HepG2 (cell line): ENCODE measurements around the gene OTOP2. TPM values are rescaled to one million over a fixed set of nuclear protein-coding genes. Genes with fewer than 3 reads are reported as not detected.

Experiments
- EEA1 ChIP-seq: sonication (generic); formaldehyde crosslinking; IDR thresholded peaks from 2 replicates; pipeline ENCODE4 v1.5.1; 2020; ENCODE audit warnings: mild to moderate bottlenecking, missing genetic modification reagents, borderline replicate concordance
- PRPF4 ChIP-seq: fragments of 200-400 bp; formaldehyde crosslinking; IDR thresholded peaks from 2 replicates; pipeline ENCODE4 v1.6.1; 2016; ENCODE audit warnings: low read length, low read depth; ENCODE audit not compliant: poor library complexity, severe bottlenecking
- RAD51 ChIP-seq: fragments of 450-650 bp; IDR thresholded peaks from 2 replicates; pipeline ENCODE4 v1.6.1; 2016; ENCODE audit warnings: borderline replicate concordance
- U2AF1 ChIP-seq: fragments of 200-400 bp; formaldehyde crosslinking; optimal IDR thresholded peaks from 2 replicates; pipeline ENCODE3; 2017; ENCODE audit warnings: mild to moderate bottlenecking, low read depth, low read length
- WIZ ChIP-seq: sonication (generic); formaldehyde crosslinking; IDR thresholded peaks from 2 replicates; pipeline ENCODE4 v1.5.1; 2020; ENCODE audit warnings: mild to moderate bottlenecking, missing genetic modification reagents
- ZKSCAN8 ChIP-seq: IDR thresholded peaks from 2 replicates; pipeline ENCODE4 v1.6.1; 2016; ENCODE audit warnings: borderline replicate concordance, missing genetic modification reagents, missing compliant biosample characterization
- polyA plus RNA-seq, 8 experiments: library from polyadenylated mRNA; depleted of rRNA in 3 of 8; stranded (reverse) in 7 of 8; unstranded in 1 of 8; fragments of >200 nt; fragmentation: Illumina TruSeq in 4 of 8; extraction: Trizol in 4 of 8; gene quantifications; 2 replicates each; pipeline versions ENCODE4 v1.2.1 to v1.2.3, GENCODE V29; 2011 to 2016; ENCODE audit warnings: low read depth in 4 of 8, missing spikeins in 1 of 8, mixed read lengths in 1 of 8; ENCODE audit not compliant: insufficient read depth in 1 of 8
- total RNA-seq, 5 experiments: library from RNA; depleted of rRNA; stranded (reverse); fragments of >200 nt; fragmentation: Illumina TruSeq; extraction: Trizol; gene quantifications; 2 replicates each; pipeline ENCODE4 v1.2.3, GENCODE V29; 2016; ENCODE audit warnings: low read depth in 1 of 5
- TF ChIP-seq, protein P1 (sequence below): sonication (generic); formaldehyde crosslinking; IDR thresholded peaks from 2 replicates; pipeline ENCODE4 v1.4.0; 2020; ENCODE audit warnings: missing genetic modification reagents
- TF ChIP-seq, protein P2 (sequence below): IDR thresholded peaks from 2 replicates; pipeline ENCODE4 v1.6.1; 2016; ENCODE audit warnings: low read depth, borderline replicate concordance
- TF ChIP-seq, protein P3 (sequence below): sonication (generic); formaldehyde crosslinking; IDR thresholded peaks from 2 replicates; pipeline ENCODE4 v1.4.0; 2020; ENCODE audit warnings: mild to moderate bottlenecking, missing genetic modification reagents, borderline replicate concordance
- TF ChIP-seq, protein P4 (sequence below), 2 experiments: sonication (generic) in 1 of 2; formaldehyde crosslinking in 1 of 2; IDR thresholded peaks; 2 replicates each; pipeline versions ENCODE4 v1.6.1 to v1.9.0; 2014 to 2022; ENCODE audit warnings: antibody characterized with exemption in 1 of 2, borderline replicate concordance in 1 of 2, inconsistent platforms in 1 of 2, low read depth in 1 of 2, missing genetic modification reagents in 1 of 2
- TF ChIP-seq, protein P5 (sequence below): sonication (generic); formaldehyde crosslinking; IDR thresholded peaks from 2 replicates; pipeline ENCODE4 v1.5.0; 2020; ENCODE audit warnings: mild to moderate bottlenecking, missing genetic modification reagents

The OTOP2 gene
- total and polyA plus RNA-seq, 2 of the 13 experiments (the other 11 are each of a cell fraction or from before 2014, with no cell fraction given) = not detected

DNA sequence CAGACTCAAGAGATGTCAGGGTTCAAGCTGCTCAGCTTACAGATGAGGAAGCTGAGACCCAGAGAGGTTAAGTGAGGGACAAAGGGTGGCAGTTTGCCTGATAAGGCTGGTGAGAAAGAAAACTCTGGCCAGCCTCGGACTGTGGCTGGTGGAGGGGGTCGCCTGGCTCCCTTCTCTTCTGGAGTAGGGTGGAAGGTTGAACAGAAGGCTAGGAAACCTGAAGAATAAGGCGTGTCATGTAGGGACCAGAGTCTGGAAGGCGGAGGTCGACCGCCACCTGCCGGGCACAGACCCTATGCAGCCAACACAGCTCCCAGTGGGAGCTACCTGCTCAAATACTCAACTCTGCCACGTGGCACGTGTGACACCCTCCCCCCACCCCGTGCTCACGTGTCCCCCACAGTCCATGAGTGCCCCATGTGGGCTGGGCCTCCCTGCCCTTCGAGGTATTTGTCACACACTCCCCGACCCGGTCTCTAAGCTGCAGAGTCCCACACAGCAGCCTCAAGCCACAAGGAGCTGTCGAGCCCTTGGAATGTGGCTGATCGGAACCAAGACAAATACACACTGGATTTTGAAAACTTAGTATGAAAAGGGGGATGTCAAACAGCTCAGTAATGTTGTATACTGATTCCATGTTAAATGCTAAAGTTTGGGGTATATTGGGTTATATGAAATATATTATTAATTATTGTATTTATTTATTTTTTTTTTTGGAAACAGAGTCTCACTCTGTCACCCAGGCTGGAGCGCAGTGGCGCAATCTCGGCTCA lies 36.7 kb downstream of the OTOP2 start (continued):
- TF ChIP-seq EEA1 (CRISPR knock-in tag) (peak; percentile 72; the same call in 1 of the 2 replicates), U2AF1 (no peak), RAD51 (peak; percentile 54), WIZ (CRISPR knock-in tag) (no peak), PRPF4 (no peak), ZKSCAN8 (CRISPR knock-in tag) (no peak)
- TF ChIP-seq, protein P1, sequence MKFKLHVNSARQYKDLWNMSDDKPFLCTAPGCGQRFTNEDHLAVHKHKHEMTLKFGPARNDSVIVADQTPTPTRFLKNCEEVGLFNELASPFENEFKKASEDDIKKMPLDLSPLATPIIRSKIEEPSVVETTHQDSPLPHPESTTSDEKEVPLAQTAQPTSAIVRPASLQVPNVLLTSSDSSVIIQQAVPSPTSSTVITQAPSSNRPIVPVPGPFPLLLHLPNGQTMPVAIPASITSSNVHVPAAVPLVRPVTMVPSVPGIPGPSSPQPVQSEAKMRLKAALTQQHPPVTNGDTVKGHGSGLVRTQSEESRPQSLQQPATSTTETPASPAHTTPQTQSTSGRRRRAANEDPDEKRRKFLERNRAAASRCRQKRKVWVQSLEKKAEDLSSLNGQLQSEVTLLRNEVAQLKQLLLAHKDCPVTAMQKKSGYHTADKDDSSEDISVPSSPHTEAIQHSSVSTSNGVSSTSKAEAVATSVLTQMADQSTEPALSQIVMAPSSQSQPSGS (CRISPR knock-in tag) = no peak; the same call in 1 of the 2 replicates
- TF ChIP-seq, protein P2, sequence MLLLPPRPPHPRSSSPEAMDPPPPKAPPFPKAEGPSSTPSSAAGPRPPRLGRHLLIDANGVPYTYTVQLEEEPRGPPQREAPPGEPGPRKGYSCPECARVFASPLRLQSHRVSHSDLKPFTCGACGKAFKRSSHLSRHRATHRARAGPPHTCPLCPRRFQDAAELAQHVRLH (CRISPR knock-in tag) = peak; percentile 77; the same call in 1 of the 2 replicates
- TF ChIP-seq, protein P3, sequence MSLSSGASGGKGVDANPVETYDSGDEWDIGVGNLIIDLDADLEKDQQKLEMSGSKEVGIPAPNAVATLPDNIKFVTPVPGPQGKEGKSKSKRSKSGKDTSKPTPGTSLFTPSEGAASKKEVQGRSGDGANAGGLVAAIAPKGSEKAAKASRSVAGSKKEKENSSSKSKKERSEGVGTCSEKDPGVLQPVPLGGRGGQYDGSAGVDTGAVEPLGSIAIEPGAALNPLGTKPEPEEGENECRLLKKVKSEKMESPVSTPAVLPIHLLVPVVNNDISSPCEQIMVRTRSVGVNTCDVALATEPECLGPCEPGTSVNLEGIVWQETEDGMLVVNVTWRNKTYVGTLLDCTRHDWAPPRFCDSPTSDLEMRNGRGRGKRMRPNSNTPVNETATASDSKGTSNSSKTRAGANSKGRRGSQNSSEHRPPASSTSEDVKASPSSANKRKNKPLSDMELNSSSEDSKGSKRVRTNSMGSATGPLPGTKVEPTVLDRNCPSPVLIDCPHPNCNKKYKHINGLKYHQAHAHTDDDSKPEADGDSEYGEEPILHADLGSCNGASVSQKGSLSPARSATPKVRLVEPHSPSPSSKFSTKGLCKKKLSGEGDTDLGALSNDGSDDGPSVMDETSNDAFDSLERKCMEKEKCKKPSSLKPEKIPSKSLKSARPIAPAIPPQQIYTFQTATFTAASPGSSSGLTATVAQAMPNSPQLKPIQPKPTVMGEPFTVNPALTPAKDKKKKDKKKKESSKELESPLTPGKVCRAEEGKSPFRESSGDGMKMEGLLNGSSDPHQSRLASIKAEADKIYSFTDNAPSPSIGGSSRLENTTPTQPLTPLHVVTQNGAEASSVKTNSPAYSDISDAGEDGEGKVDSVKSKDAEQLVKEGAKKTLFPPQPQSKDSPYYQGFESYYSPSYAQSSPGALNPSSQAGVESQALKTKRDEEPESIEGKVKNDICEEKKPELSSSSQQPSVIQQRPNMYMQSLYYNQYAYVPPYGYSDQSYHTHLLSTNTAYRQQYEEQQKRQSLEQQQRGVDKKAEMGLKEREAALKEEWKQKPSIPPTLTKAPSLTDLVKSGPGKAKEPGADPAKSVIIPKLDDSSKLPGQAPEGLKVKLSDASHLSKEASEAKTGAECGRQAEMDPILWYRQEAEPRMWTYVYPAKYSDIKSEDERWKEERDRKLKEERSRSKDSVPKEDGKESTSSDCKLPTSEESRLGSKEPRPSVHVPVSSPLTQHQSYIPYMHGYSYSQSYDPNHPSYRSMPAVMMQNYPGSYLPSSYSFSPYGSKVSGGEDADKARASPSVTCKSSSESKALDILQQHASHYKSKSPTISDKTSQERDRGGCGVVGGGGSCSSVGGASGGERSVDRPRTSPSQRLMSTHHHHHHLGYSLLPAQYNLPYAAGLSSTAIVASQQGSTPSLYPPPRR (CRISPR knock-in tag) = peak; percentile 48
- TF ChIP-seq, protein P4, sequence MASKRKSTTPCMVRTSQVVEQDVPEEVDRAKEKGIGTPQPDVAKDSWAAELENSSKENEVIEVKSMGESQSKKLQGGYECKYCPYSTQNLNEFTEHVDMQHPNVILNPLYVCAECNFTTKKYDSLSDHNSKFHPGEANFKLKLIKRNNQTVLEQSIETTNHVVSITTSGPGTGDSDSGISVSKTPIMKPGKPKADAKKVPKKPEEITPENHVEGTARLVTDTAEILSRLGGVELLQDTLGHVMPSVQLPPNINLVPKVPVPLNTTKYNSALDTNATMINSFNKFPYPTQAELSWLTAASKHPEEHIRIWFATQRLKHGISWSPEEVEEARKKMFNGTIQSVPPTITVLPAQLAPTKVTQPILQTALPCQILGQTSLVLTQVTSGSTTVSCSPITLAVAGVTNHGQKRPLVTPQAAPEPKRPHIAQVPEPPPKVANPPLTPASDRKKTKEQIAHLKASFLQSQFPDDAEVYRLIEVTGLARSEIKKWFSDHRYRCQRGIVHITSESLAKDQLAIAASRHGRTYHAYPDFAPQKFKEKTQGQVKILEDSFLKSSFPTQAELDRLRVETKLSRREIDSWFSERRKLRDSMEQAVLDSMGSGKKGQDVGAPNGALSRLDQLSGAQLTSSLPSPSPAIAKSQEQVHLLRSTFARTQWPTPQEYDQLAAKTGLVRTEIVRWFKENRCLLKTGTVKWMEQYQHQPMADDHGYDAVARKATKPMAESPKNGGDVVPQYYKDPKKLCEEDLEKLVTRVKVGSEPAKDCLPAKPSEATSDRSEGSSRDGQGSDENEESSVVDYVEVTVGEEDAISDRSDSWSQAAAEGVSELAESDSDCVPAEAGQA (IDR thresholded peaks at IDR 0.05; ENCODE audit: low read depth) = no peak
- TF ChIP-seq, protein P4 (CRISPR knock-in tag; IDR thresholded peaks at IDR 0.05; ENCODE audit: borderline replicate concordance) = no peak
- TF ChIP-seq, protein P5, sequence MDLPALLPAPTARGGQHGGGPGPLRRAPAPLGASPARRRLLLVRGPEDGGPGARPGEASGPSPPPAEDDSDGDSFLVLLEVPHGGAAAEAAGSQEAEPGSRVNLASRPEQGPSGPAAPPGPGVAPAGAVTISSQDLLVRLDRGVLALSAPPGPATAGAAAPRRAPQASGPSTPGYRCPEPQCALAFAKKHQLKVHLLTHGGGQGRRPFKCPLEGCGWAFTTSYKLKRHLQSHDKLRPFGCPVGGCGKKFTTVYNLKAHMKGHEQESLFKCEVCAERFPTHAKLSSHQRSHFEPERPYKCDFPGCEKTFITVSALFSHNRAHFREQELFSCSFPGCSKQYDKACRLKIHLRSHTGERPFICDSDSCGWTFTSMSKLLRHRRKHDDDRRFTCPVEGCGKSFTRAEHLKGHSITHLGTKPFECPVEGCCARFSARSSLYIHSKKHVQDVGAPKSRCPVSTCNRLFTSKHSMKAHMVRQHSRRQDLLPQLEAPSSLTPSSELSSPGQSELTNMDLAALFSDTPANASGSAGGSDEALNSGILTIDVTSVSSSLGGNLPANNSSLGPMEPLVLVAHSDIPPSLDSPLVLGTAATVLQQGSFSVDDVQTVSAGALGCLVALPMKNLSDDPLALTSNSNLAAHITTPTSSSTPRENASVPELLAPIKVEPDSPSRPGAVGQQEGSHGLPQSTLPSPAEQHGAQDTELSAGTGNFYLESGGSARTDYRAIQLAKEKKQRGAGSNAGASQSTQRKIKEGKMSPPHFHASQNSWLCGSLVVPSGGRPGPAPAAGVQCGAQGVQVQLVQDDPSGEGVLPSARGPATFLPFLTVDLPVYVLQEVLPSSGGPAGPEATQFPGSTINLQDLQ (CRISPR knock-in tag) = 0 out of 2 replicates have a peak, but pooled peaks have one; percentile 47
